Measurements from ENCODE around the gene SMPDL3A. TPM values are rescaled to one million over a fixed set of nuclear protein-coding genes. Genes with fewer than 3 reads are reported as not detected.
"Not testable (repeated sequence)": the region's sequence is repeated elsewhere in the genome, so short reads cannot be mapped to it uniquely, and the experiment has no call there.

The SMPDL3A gene
- 1 to 10 TPM; 3.4 to 8.1 TPM for total RNA-seq

GRCh38 chr6:122789182-122790027 is at the start of gene SMPDL3A:
TSS of gene SMPDL3A (plus strand) at chr6:122789258. CDS start at chr6:122789347, 89 bp downstream.
- H3K9me3 Mint-ChIP-seq = no peaks in the 10 kb centered on the region
- DNase-seq (ENCODE audit: low spot score) (peak; percentile 61), ATAC-seq (peak; percentile 81 to 84)
- peaks cover 29 to 38% of the 10 kb centered on the region in 2 donors for H3K27me3 Mint-ChIP-seq
- H3K4me3 Mint-ChIP-seq = peak within 1 kb of the TSS; percentile 91
- H3K27ac Mint-ChIP-seq = peak within 1 kb of the TSS; percentile 41 to 69
- H3K4me1 Mint-ChIP-seq (ENCODE audit: low read depth in 2 of 2) = peaks cover 10 to 15% of the 10 kb centered on the region in 2 donors
- peaks cover 4% of the 10 kb centered on the region for H3K36me3 Mint-ChIP-seq

- H3K36me3 Mint-ChIP-seq = no peaks in the 10 kb centered on the region
- no peak for DNase-seq (ENCODE audit: low spot score)
- H3K27me3 Mint-ChIP-seq = peaks cover 4 to 6% of the 10 kb centered on the region in 2 donors
- ATAC-seq = no peak
- no peaks in the 10 kb centered on the region for H3K4me1 Mint-ChIP-seq (ENCODE audit: low read depth in 2 of 2)
- H3K9me3 Mint-ChIP-seq = no peaks in the 10 kb centered on the region
- no peak overlapping the region for H3K4me3 Mint-ChIP-seq
- no peak overlapping the region for H3K27ac Mint-ChIP-seq
Measured at GRCh38 chr6:122740091-122740490, 49.0 kb upstream of the SMPDL3A start.

GRCh38 chr6:122740936-122741335 is 48.1 kb upstream of the SMPDL3A start:
- peaks cover 0 to 2% of the 10 kb centered on the region in 2 donors for H3K27me3 Mint-ChIP-seq
- DNase-seq (ENCODE audit: low spot score) (no peak), ATAC-seq (no peak)
- H3K4me3 Mint-ChIP-seq = no peak overlapping the region
- H3K4me1 Mint-ChIP-seq (ENCODE audit: low read depth in 2 of 2) = no peaks in the 10 kb centered on the region
- H3K36me3 Mint-ChIP-seq = no peaks in the 10 kb centered on the region
- H3K9me3 Mint-ChIP-seq = no peaks in the 10 kb centered on the region
- H3K27ac Mint-ChIP-seq = no peak overlapping the region

- not testable (repeated sequence) for ATAC-seq; H3K9me3 Mint-ChIP-seq; DNase-seq (ENCODE audit: low spot score); H3K36me3 Mint-ChIP-seq; H3K27ac Mint-ChIP-seq; H3K27me3 Mint-ChIP-seq; H3K4me3 Mint-ChIP-seq
- peaks cover 13% of the 10 kb centered on the region in 2 donors for H3K4me1 Mint-ChIP-seq (ENCODE audit: low read depth in 2 of 2)
Measured at GRCh38 chr6:122744247-122744646, 44.8 kb upstream of the SMPDL3A start.

GRCh38 chr6:122744856-122745255 is 44.2 kb upstream of the SMPDL3A start:
- H3K36me3 Mint-ChIP-seq; H3K4me3 Mint-ChIP-seq; H3K9me3 Mint-ChIP-seq; DNase-seq (ENCODE audit: low spot score); H3K27me3 Mint-ChIP-seq; H3K27ac Mint-ChIP-seq; ATAC-seq: not testable (repeated sequence)
- peaks cover 17% of the 10 kb centered on the region in 2 donors for H3K4me1 Mint-ChIP-seq (ENCODE audit: low read depth in 2 of 2)

- Mint-ChIP-seq H3K9me3 (no peaks in the 10 kb centered on the region), H3K4me1 (ENCODE audit: low read depth in 2 of 2) (peaks cover 28 to 29% of the 10 kb centered on the region in 2 donors), H3K36me3 (no peaks in the 10 kb centered on the region), H3K27ac (no peak overlapping the region), H3K4me3 (no peak overlapping the region), H3K27me3 (no peaks in the 10 kb centered on the region)
- DNase-seq (ENCODE audit: low spot score) = no peak
- ATAC-seq = no peak
Measured at GRCh38 chr6:122746688-122747087, 42.4 kb upstream of the SMPDL3A start.

GRCh38 chr6:122747573-122747972 is 41.5 kb upstream of the SMPDL3A start:
- peaks cover 31 to 32% of the 10 kb centered on the region in 2 donors for H3K4me1 Mint-ChIP-seq (ENCODE audit: low read depth in 2 of 2)
- ATAC-seq (no peak), DNase-seq (ENCODE audit: low spot score) (no peak)
- no peaks in the 10 kb centered on the region for H3K9me3 Mint-ChIP-seq
- H3K27me3 Mint-ChIP-seq = no peaks in the 10 kb centered on the region
- no peaks in the 10 kb centered on the region for H3K36me3 Mint-ChIP-seq
- no peak overlapping the region for H3K4me3 Mint-ChIP-seq
- H3K27ac Mint-ChIP-seq = peak overlapping the region; percentile 5 to 30

GRCh38 chr6:122748945-122749344 is 40.1 kb upstream of the SMPDL3A start:
- ATAC-seq; DNase-seq (ENCODE audit: low spot score); H3K9me3 Mint-ChIP-seq; H3K36me3 Mint-ChIP-seq; H3K27me3 Mint-ChIP-seq; H3K4me3 Mint-ChIP-seq: not testable (repeated sequence)
- H3K4me1 Mint-ChIP-seq (ENCODE audit: low read depth in 2 of 2) = peaks cover 32 to 39% of the 10 kb centered on the region in 2 donors
- H3K27ac Mint-ChIP-seq = peak overlapping the region in 1 of 2 donors; percentile 18

- Mint-ChIP-seq H3K4me3 (no peak overlapping the region), H3K27me3 (no peaks in the 10 kb centered on the region), H3K36me3 (no peaks in the 10 kb centered on the region), H3K27ac (peak overlapping the region; percentile 18 to 20), H3K9me3 (no peaks in the 10 kb centered on the region), H3K4me1 (ENCODE audit: low read depth in 2 of 2) (peaks cover 38 to 43% of the 10 kb centered on the region in 2 donors)
- no peak for DNase-seq (ENCODE audit: low spot score)
- no peak for ATAC-seq
Measured at GRCh38 chr6:122749451-122750050, 39.5 kb upstream of the SMPDL3A start.

- H3K27me3 Mint-ChIP-seq = peaks cover under 1 to 3% of the 10 kb centered on the region in 2 donors
- H3K9me3 Mint-ChIP-seq = peaks cover 3% of the 10 kb centered on the region
- H3K4me3 Mint-ChIP-seq = peak overlapping the region; percentile 60
- DNase-seq (ENCODE audit: low spot score) (no peak), ATAC-seq (peak; percentile 71 to 81)
- H3K27ac Mint-ChIP-seq = peak overlapping the region; percentile 65 to 91
- H3K4me1 Mint-ChIP-seq (ENCODE audit: low read depth in 2 of 2) = peaks cover 42 to 47% of the 10 kb centered on the region in 2 donors
- H3K36me3 Mint-ChIP-seq = peaks cover 2% of the 10 kb centered on the region
Measured at GRCh38 chr6:122751326-122751725, 37.7 kb upstream of the SMPDL3A start.

- no peak overlapping the region for H3K4me3 Mint-ChIP-seq
Measured at GRCh38 chr6:122752459-122752858, 36.6 kb upstream of the SMPDL3A start.

GRCh38 chr6:122753000-122753687 is 35.9 kb upstream of the SMPDL3A start:
- ATAC-seq = no peak
- DNase-seq (ENCODE audit: low spot score) = no peak
- Mint-ChIP-seq H3K4me1 (ENCODE audit: low read depth in 2 of 2) (peaks cover 35 to 40% of the 10 kb centered on the region in 2 donors), H3K4me3 (no peak overlapping the region), H3K9me3 (peaks cover 9% of the 10 kb centered on the region), H3K27ac (peak overlapping the region; percentile 6 to 91), H3K36me3 (peaks cover 8% of the 10 kb centered on the region), H3K27me3 (peaks cover 6 to 8% of the 10 kb centered on the region in 2 donors)

More at GRCh38 chr6:122752459-122752858, 36.6 kb upstream of the SMPDL3A start:
- H3K36me3 Mint-ChIP-seq = peaks cover 8% of the 10 kb centered on the region
- peak; percentile 38 to 62 for ATAC-seq
- H3K9me3 Mint-ChIP-seq = peaks cover 9% of the 10 kb centered on the region
- DNase-seq (ENCODE audit: low spot score) = no peak
- peaks cover 42 to 46% of the 10 kb centered on the region in 2 donors for H3K4me1 Mint-ChIP-seq (ENCODE audit: low read depth in 2 of 2)
- peaks cover 6 to 8% of the 10 kb centered on the region in 2 donors for H3K27me3 Mint-ChIP-seq
- peak overlapping the region; percentile 6 to 91 for H3K27ac Mint-ChIP-seq

- peaks cover 9% of the 10 kb centered on the region for H3K9me3 Mint-ChIP-seq
Measured at GRCh38 chr6:122753688-122754056, 35.4 kb upstream of the SMPDL3A start.

More at GRCh38 chr6:122753688-122754056, 35.4 kb upstream of the SMPDL3A start:
- Mint-ChIP-seq H3K36me3 (peaks cover 8% of the 10 kb centered on the region), H3K27me3 (peaks cover 6 to 8% of the 10 kb centered on the region in 2 donors), H3K27ac (no peak overlapping the region), H3K4me1 (ENCODE audit: low read depth in 2 of 2) (peaks cover 34 to 39% of the 10 kb centered on the region in 2 donors), H3K4me3 (no peak overlapping the region)
- no peak for DNase-seq (ENCODE audit: low spot score)
- no peak for ATAC-seq

Measured in natural killer cell treated with Interleukin-12 subunit alpha and Interleukin-12 subunit beta and Interleukin-15 and Interleukin-18, amount 100 ng/mL, for 72 hours (primary cell).